ENCODE data around the gene PKIG.

GRCh38 chr20:44637522-44638372 lies 55.4 kb downstream of the PKIG start:
- TF ChIP-seq, protein P1, sequence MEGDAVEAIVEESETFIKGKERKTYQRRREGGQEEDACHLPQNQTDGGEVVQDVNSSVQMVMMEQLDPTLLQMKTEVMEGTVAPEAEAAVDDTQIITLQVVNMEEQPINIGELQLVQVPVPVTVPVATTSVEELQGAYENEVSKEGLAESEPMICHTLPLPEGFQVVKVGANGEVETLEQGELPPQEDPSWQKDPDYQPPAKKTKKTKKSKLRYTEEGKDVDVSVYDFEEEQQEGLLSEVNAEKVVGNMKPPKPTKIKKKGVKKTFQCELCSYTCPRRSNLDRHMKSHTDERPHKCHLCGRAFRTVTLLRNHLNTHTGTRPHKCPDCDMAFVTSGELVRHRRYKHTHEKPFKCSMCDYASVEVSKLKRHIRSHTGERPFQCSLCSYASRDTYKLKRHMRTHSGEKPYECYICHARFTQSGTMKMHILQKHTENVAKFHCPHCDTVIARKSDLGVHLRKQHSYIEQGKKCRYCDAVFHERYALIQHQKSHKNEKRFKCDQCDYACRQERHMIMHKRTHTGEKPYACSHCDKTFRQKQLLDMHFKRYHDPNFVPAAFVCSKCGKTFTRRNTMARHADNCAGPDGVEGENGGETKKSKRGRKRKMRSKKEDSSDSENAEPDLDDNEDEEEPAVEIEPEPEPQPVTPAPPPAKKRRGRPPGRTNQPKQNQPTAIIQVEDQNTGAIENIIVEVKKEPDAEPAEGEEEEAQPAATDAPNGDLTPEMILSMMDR (IDR thresholded peaks at IDR 0.05), result no peak
- TF ChIP-seq POLR2A (IDR thresholded peaks at IDR 0.05), result no peak
